Measurements from ENCODE around the gene PTPRE.

DNA sequence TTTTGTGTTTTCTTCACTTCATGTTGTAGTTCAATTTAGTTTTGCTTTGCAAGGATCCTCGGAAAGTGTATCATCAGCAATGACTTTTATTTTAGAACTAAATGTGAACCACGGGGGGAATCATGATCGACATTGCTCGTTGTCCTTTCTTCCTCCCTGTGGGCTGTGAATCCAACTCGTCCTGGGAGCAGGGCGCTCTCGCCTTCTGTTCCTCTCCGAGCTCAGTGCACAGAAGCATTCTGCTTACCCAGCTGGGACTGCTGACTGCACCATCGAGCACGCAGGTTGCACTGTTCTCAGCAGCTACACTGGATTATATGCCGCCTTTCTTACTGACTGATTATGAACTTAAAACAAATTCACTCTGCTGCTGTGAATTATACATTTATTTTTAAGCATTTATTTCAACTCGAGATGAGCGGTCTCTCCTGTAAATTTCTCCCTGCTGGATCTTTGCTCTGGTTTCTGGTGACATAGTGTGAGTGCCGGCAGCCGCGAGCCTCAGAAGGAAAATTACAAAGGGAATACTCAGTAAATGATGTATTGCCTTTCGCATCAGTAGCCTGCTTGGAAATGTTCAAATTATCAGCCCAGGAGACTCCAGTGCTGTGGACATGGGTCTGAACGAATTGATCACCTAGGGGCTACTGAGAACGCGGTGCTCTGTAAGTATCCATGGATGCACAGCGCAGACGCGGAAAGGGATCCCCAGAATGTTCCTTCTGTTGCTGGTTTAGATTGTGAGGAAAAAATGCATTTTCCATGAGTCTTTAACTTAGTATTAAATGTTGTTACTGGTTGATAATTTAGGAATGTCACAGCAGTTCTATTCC is 92.6 kb downstream of the PTPRE start:
- TF ChIP-seq, protein P1, sequence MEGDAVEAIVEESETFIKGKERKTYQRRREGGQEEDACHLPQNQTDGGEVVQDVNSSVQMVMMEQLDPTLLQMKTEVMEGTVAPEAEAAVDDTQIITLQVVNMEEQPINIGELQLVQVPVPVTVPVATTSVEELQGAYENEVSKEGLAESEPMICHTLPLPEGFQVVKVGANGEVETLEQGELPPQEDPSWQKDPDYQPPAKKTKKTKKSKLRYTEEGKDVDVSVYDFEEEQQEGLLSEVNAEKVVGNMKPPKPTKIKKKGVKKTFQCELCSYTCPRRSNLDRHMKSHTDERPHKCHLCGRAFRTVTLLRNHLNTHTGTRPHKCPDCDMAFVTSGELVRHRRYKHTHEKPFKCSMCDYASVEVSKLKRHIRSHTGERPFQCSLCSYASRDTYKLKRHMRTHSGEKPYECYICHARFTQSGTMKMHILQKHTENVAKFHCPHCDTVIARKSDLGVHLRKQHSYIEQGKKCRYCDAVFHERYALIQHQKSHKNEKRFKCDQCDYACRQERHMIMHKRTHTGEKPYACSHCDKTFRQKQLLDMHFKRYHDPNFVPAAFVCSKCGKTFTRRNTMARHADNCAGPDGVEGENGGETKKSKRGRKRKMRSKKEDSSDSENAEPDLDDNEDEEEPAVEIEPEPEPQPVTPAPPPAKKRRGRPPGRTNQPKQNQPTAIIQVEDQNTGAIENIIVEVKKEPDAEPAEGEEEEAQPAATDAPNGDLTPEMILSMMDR (IDR thresholded peaks at IDR 0.05; ENCODE audit: low read depth, low read length) = no peak
- TF ChIP-seq EZH2phosphoT487 (IDR thresholded peaks at IDR 0.05; ENCODE audit: low read depth) = no peak
